GM21619 (cell line): ENCODE results near the gene SPAG6.
A peak's percentile ranks its signal among the peaks of the same experiment; 100 is the strongest.
"Not testable (repeated sequence)": the region's sequence is repeated elsewhere in the genome, so short reads cannot be mapped to it uniquely, and the experiment has no call there.

ENCODE experiments used
- ATAC-seq: cut with Tn5 transposase; IDR thresholded peaks from one replicate; pipeline ENCODE4 v1.9.1; 2021; ENCODE audit not compliant: unreplicated experiment

The SPAG6 gene

DNA sequence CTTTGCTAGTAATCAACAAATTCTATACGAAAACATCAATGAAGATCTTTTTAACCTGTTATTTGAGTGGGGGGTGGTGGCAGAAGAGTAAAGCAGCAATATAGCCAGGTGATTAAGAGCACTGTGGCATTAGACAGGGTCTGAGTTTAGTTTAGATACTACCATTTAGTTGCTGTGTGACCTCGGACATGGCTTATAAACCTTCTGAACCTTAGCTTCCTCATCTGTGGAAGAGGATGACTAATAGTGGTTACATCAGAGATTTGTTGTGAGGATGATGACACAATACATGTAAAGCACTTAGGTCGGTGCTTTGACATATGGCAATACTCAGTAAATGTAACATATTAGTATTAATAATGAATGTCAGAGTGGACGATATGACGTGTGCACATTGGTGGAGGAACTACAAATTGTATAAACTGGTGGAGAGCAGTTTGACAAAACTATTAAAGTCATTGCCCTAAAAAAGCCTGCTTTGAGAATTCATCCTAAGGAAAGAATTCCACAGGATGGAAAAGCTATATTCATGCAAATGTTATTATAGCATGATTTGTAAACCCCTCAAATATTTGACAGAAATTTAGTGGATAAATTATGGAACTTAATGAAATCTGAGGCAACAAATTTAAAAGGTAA lies 24.3 kb downstream of the SPAG6 start:
- ATAC-seq = peak; percentile 46

DNA sequence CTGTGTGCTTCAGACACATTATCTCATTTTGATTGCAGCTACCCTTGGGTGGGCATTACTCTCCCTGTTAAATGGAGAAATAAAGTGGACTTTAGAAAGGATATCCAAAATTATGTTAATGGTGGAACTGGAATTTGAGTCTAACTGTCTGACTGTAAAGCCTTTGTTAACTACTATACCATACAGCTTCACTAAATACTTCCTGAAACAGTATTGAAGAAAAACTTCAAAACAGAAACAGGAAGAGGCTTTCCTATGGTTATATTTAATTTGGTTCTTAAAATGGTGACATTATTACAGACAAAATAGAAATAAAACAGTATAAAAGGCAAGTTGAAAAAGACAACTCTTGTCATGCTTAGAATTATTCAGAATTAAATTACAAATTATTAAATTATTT lies 25.0 kb downstream of the SPAG6 start:
- no peak for ATAC-seq

DNA sequence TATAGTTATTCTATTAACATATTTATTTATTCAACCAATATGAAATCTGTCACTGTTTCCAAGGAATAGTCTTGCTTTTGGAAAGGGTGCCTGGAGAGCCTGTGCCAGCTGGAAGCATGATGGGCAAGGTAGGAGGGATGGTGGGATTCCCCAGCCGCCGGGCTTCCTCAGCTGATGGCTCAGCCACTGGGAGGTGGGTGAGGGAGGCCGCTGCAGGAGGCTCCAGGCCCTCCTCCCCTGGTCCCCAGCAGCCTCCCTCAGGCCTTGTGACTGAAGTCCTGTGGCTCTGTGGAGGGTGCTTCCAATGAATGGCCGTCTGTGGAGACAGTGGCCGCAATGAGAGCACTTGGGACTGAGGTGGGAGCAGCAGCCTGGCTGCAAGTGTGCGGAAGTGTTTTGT lies 27.0 kb downstream of the SPAG6 start:
- ATAC-seq = no peak

- no peak for ATAC-seq
These were observed 27.6 kb downstream of the SPAG6 start for GRCh38 chr10:22372917-22373316.

DNA sequence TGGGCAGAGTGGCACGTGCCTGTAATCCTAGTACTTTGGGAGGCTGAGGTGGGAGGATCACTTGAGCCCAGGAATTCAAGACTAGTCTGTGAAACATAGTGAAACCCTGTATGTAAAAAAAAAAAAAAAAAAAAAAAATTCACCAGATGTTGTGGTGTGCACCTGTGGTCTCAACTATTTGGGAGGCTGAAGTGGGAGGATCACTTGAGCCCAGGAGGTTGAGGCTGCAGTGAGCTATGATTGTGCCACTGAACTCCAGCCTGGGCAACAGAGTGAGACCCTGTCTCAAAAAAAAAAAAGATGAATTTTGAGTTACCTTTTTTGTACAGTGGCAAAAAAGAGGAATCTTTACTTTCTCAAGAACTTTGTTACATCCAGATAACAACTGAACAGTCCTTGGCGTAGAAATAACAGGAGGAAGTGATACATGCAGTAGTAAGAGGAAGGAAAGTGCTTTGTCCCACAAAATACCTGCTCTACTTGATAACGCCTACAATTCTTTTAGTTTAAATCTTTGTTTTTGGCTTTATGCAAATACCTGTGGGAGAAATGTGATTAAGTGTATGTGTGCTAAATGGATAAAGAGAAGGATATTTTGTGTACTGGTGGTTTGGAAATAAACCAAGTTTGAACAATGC lies 29.3 kb downstream of the SPAG6 start:
- no peak for ATAC-seq

- peak; percentile 46 for ATAC-seq
These were observed 33.8 kb downstream of the SPAG6 start for GRCh38 chr10:22379059-22379458.

- ATAC-seq = no peak
These were observed 36.0 kb downstream of the SPAG6 start for GRCh38 chr10:22381262-22381661.

- no peak for ATAC-seq
These were observed 41.2 kb downstream of the SPAG6 start for GRCh38 chr10:22386503-22386902.

GRCh38 chr10:22389856-22390589 lies 44.7 kb downstream of the SPAG6 start:
- no peak for ATAC-seq

DNA sequence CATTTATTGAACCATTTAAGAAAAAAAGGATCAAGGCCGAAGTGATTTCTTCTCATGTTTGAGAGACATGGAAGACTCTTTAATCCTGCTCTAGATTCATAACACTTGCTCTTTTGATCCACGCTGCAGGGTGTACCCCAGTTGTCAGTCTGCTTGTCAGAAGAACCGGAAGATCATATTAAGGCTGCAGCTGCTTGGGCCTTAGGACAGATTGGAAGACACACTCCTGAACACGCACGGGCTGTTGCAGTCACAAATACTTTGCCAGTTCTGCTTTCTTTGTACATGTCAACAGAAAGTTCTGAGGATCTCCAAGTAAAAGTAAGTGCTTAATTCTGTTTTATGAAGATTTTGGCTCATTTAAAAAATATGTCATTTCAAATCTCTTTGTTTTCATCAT lies 46.3 kb downstream of the SPAG6 start:
- ATAC-seq = no peak

DNA sequence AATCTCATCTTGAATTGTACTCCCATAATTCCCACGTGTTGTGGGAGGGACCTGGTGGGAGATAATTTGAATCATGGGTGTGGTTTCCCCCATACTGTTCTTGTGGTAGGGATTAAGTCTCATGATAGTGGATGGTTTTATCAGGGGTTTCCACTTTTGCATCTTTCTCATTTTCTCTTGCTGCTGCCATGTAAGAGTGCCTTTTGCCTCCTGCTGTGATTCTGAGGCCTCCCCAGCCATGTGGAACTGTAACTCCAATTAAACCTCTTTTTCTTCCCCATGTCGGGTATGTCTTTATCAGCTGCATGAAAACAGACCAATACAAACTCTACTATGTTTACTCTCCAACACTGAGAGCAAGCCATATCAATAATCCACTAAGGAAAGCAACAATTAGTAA lies 50.9 kb downstream of the SPAG6 start:
- not testable (repeated sequence) for ATAC-seq

DNA sequence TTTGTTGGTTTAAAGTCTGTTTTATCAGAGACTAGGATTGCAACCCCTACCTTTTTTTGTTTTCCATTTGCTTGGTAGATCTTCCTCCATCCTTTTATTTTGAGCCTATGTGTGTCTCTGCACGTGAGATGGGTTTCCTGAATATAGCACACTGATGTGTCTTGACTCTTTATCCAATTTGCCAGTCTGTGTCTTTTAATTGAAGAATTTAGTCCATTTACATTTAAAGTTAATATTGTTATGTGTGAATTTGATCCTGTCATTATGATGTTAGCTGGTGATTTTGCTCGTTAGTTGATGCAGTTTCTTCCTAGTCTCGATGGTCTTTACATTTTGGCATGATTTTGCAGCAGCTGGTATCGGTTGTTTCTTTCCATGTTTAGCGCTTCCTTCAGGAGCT lies 61.6 kb downstream of the SPAG6 start:
- not testable (repeated sequence) for ATAC-seq

DNA sequence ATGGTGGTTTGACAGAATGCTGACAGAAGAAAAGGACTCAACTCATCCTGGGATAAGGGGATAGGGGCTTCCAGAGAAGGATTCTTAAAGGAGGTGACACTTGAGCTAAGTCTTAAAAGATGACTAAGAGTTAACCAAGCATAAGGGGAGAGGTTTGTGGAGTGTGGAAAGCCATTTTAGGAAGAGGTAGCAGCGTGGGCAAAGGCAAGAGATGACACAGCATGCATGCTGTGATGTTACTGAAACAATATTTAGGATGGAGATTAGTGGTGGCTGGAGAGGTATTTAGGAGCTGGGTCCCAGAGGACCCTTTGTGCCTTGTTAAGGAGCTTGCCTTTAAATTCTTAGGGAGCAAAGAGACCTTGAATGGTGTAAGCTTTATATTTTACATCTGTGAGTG lies 65.1 kb downstream of the SPAG6 start:
- no peak for ATAC-seq

GRCh38 chr10:22410846-22411245 lies 65.5 kb downstream of the SPAG6 start:
- ATAC-seq = no peak

DNA sequence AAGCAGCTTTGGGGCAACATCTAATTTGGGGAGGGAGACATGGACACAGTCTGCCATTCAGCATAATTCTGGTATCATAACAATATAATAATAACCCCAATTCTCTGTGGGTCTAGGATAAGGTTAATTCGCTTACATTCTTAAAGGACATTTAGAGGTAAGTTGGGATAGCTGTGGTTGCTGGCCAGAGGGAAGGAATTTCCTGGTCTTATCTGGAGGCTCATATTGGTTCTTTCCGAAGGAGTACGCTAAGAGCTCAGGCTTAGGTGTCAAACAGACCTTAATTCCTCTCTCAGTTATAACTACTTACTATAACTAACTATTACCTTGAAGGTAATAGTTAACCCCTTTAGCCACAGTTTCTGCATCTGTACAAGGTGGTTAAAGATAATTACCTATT lies 68.8 kb downstream of the SPAG6 start:
- ATAC-seq = no peak

DNA sequence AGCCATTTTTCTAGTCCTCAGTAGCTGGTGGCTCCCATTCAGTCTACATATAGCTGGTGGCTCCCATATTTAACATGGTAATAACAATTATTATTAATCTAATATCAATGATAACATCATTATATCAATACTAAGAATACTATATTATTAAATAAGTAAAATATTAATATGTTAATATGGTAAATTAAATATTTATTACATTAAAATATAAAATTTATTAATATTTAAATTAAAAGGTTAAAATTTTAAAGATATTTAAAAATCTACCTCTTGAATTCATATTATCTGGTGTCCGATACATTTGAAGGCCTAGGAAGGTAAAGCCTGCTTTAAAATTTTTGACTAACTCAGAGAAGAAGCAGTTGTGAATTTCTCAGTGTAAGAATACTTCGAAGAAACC lies 69.8 kb downstream of the SPAG6 start:
- no peak for ATAC-seq

DNA sequence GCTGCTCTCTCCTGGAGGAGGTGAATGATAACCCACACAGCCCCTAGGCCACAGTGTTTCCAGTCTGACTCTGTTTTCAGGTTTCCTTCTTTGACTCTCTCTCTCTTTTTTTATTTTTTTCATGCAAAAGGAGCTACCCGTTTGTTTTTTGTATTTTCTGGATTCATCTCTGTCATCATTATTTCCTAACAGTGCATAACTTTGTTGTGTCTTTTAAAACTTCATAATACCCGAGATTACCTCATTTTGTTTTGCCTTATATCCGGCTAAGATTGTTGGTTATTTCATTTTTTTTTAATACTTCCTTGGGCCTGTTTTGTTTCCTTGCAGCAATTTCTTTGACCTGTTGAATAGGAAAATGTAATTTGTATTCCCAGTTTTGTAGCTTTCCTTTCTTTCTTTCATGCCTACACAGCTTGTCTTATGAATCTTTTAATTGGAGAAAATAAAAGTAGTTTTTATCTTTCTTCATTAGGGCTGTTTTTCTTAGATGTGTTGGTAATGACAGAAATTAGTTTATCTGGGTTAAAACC lies 72.5 kb downstream of the SPAG6 start:
- ATAC-seq = no peak

DNA sequence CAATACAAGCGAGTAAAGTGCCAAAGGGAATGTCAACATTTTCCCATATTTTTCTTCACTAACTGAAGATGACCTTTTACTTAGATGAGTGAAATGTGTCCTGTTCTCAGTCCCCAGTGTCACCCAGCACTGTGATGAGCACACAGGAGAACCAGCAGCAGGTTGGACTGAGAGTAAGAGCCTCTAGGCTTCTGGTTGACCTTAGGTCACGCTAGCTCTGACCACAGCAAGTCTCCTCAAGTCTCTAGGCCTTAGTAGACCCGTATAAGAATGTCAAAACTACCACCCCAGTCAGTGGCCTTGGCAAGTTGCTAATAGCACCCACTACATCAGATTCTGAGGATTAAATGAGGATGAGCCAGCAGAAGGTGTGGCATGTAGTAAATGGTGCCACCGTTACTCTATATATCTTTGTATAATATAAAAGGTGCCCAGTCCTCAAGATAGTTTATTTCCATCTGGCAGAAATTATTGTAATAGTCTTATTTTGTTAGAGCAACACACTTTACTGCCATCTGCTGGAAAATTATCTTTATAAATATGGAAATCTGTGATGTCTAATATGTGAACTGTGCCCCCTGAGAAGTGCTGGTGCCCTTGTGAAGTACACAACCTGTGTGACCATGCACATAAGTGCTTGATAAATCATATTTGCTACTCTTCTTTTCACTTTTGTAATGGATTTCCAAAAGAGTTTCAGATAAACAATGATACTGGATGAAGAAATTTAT lies 75.7 kb downstream of the SPAG6 start:
- ATAC-seq = no peak

GRCh38 chr10:22426653-22427052 lies 81.4 kb downstream of the SPAG6 start:
- ATAC-seq = no peak

DNA sequence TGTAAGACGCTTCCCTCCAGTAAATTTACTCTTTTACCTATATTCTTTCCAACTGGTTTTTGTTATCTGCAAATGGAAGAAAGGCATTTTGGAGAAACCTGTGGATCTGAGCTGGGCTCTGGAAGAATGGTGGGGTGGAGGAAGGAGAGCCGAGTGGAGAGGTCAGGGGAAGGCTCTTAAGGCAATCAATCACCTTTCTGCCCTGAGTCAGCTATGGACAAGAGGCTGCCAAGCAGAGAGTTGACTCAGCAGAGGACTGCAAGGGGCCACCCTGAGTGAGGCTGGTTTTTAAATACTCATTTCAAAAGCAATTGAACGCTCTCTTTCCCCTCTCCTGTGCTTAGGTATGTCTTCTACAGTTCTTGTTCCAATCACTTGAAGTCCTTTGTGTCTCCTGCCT lies 81.8 kb downstream of the SPAG6 start:
- peak; percentile 61 for ATAC-seq

GRCh38 chr10:22427890-22428571 lies 82.7 kb downstream of the SPAG6 start:
- no peak for ATAC-seq
